ENCODE data around the gene MOXD1. TPM values are rescaled to one million over a fixed set of nuclear protein-coding genes. Genes with fewer than 3 reads are reported as not detected.

Gene MOXD1
- polyA plus RNA-seq, 4 donors: 0.45 to 5.3 (median 2.2) TPM

DNA sequence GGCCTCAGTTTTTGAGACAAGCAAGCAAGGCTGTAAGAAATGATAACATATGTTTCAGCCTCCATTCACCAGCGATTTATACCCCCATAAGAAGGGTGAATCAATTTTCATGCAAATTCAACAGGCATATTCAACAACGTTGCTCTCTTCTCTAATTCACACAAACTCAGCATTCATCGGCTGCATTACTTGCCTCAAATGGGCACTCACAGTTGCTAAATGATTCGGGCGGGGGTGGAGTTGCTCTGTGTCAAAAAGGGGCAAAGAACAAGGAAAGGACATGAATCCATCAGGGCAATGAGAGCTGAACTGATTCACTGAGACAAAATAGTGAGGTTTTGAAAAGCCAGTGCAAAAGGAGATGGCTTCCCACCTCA lies 9.0 kb downstream of the MOXD1 start:
- FAIRE-seq (no peak), DNase-seq (no peak)
- Histone ChIP-seq H3K4me1 (ENCODE audit: control insufficient read depth in 3 of 3, insufficient read depth in 2 of 3, low read depth in 1 of 3, low read length in 2 of 3) (no peaks in the 10 kb centered on the region), H3K27me3 (ENCODE audit: control insufficient read depth in 3 of 3, insufficient read depth in 3 of 3, low read length in 3 of 3) (peaks cover 0 to 4% (median 0%) of the 10 kb centered on the region in 3 donors), H3K27ac (ENCODE audit: low read depth in 1 of 3, low read length in 2 of 3) (peak overlapping the region in 2 of 3 donors; percentile 10 to 48), H3K4me3 (ENCODE audit: low read depth in 1 of 3, low read length in 3 of 3) (no peak overlapping the region), H3K9me3 (ENCODE audit: control insufficient read depth in 2 of 2, insufficient read depth in 1 of 2, low read depth in 1 of 2, low read length in 1 of 2) (peaks cover 0 to 5% of the 10 kb centered on the region in 2 donors), H3K36me3 (ENCODE audit: control insufficient read depth in 3 of 3, insufficient read depth in 2 of 3, low read depth in 1 of 3, low read length in 3 of 3) (no peaks in the 10 kb centered on the region)
- WGBS, 3 donors: 56 to 79% (median 74%) methylated on average over 5 of the region's 5 CpGs

DNA sequence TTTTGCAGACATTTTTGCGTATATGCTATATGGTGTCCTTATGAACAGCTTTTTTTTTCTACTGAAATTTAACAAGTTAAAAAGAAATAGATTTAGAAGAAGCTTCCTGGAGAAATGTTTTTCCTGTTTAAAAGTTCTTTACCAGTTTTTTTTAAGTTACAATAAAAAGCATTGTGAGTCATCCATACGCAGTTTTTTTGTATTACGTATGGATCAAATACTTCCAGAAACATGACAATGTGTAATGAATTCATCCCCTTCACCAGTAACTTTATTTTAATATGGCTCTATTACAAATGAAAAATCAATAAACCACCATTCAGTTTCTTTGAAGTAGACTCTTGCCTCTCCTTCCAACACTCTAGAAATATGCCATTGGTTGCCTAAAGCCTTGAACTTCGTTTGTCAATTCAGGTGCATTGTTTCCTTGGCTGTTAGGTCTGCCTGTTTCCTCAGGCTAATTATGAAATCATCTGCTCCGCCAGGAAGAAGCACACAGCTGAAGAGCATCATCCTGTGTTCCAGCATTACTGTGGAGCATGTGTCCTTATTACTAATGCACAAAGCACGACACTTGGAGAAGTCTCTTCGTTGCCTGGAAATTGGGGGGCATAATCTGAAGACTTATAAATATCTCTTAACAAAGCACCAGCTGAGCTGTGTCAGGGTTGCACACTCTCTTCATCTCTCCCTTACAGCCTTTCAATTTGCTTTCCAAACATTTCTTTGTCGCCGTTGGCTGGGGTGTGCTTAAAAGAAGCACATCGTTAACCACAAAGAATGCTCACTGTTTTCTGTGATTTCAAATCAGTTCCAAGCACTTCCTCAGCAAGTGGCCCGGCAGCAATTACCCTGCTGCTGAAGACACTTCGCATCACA lies 9.6 kb downstream of the MOXD1 start:
- Histone ChIP-seq H3K4me1 (ENCODE audit: control insufficient read depth in 3 of 3, insufficient read depth in 2 of 3, low read depth in 1 of 3, low read length in 2 of 3) (no peaks in the 10 kb centered on the region), H3K27me3 (ENCODE audit: control insufficient read depth in 3 of 3, insufficient read depth in 3 of 3, low read length in 3 of 3) (no peaks in the 10 kb centered on the region), H3K9me3 (ENCODE audit: control insufficient read depth in 2 of 2, insufficient read depth in 1 of 2, low read depth in 1 of 2, low read length in 1 of 2) (peaks cover 0 to 5% of the 10 kb centered on the region in 2 donors), H3K27ac (ENCODE audit: low read depth in 1 of 3, low read length in 2 of 3) (peak overlapping the region in 2 of 3 donors; percentile 10 to 48), H3K36me3 (ENCODE audit: control insufficient read depth in 3 of 3, insufficient read depth in 2 of 3, low read depth in 1 of 3, low read length in 3 of 3) (no peaks in the 10 kb centered on the region), H3K4me3 (ENCODE audit: low read depth in 1 of 3, low read length in 3 of 3) (no peak overlapping the region)
- peak; percentile 1 to 22 for DNase-seq
- no peak for FAIRE-seq
- WGBS, 3 donors: 55 to 72% (median 67%) methylated on average over 12 of the region's 12 CpGs

DNA sequence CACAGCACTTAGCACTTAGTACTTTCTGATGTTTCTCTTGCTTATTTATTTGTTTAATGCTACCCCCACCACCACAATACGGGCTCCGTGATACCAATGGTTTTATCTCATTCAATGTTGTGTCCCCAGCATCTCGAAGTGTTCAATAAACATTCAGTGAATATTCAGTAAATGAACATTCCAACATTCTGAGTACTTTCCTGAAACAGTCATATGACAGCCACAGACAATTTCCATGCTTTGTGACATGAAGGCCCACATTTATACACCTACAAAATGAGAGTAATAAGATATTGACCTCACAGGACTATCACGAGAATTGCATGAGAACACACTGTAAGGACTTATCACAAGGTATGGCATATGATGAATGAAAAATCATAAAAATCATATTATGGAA lies 10.8 kb downstream of the MOXD1 start:
- peaks cover 0 to 5% of the 10 kb centered on the region in 2 donors for H3K9me3 ChIP-seq (ENCODE audit: control insufficient read depth in 2 of 2, insufficient read depth in 1 of 2, low read depth in 1 of 2, low read length in 1 of 2)
- FAIRE-seq (no peak), DNase-seq (no peak)
- H3K36me3 ChIP-seq (ENCODE audit: control insufficient read depth in 3 of 3, insufficient read depth in 2 of 3, low read depth in 1 of 3, low read length in 3 of 3): no peaks in the 10 kb centered on the region
- 60 to 78% (median 66%) methylated on average over 4 of the region's 4 CpGs for WGBS, 3 donors
- H3K4me1 ChIP-seq (ENCODE audit: control insufficient read depth in 3 of 3, insufficient read depth in 2 of 3, low read depth in 1 of 3, low read length in 2 of 3): no peaks in the 10 kb centered on the region
- H3K27me3 ChIP-seq (ENCODE audit: control insufficient read depth in 3 of 3, insufficient read depth in 3 of 3, low read length in 3 of 3): no peaks in the 10 kb centered on the region
- no peak overlapping the region for H3K4me3 ChIP-seq (ENCODE audit: low read depth in 1 of 3, low read length in 3 of 3)
- H3K27ac ChIP-seq (ENCODE audit: low read depth in 1 of 3, low read length in 2 of 3): no peak overlapping the region

DNA sequence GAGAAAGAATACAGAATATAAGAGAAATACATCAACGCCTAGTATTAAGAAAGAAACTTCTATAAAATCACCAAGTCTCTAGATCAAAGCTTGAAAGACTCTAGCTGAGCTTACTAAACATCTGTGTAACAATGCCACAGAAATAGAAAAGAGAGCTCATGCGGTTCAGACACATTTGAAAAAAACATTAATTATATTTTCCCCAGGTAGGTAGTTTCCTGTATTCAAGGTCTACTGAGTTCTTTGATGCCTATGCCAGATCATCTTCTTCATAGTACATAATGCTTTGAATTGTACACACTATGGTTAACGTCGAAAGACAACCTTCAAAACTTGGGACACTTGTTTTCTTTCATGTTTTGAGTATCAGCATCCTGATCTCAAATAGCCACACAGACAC lies 11.3 kb downstream of the MOXD1 start:
- no peak for DNase-seq
- no peak for FAIRE-seq
- Histone ChIP-seq H3K9me3 (ENCODE audit: control insufficient read depth in 2 of 2, insufficient read depth in 1 of 2, low read depth in 1 of 2, low read length in 1 of 2) (peaks cover 0 to 5% of the 10 kb centered on the region in 2 donors), H3K27ac (ENCODE audit: low read depth in 1 of 3, low read length in 2 of 3) (no peak overlapping the region), H3K4me1 (ENCODE audit: control insufficient read depth in 3 of 3, insufficient read depth in 2 of 3, low read depth in 1 of 3, low read length in 2 of 3) (no peaks in the 10 kb centered on the region), H3K27me3 (ENCODE audit: control insufficient read depth in 3 of 3, insufficient read depth in 3 of 3, low read length in 3 of 3) (no peaks in the 10 kb centered on the region), H3K4me3 (ENCODE audit: low read depth in 1 of 3, low read length in 3 of 3) (no peak overlapping the region), H3K36me3 (ENCODE audit: control insufficient read depth in 3 of 3, insufficient read depth in 2 of 3, low read depth in 1 of 3, low read length in 3 of 3) (no peaks in the 10 kb centered on the region)
- WGBS, 3 donors: 79 to 87% (median 81%) methylated on average over 4 of the region's 4 CpGs

DNA sequence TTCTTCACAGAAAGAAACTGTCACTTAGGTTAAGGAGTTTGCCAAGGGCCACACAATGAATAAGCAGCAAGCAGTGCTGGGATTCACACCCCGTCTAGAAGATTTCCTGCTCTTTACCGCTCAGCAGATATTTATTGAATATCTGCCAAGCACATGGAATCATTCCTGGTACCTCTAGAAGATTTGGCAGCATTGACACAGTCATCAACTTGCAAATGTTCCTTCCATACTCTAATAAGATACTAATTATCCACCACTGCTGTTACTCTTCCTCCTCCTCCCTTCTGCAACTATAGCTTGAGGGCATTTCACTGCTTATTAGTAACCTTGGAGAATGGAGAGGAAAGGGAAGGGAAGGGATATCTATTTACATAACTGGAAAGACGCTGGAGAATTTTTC lies 13.0 kb downstream of the MOXD1 start:
- Histone ChIP-seq H3K27me3 (ENCODE audit: control insufficient read depth in 3 of 3, insufficient read depth in 3 of 3, low read length in 3 of 3) (peaks cover 0 to 2% (median 0%) of the 10 kb centered on the region in 3 donors), H3K9me3 (ENCODE audit: control insufficient read depth in 2 of 2, insufficient read depth in 1 of 2, low read depth in 1 of 2, low read length in 1 of 2) (no peaks in the 10 kb centered on the region), H3K4me3 (ENCODE audit: low read depth in 1 of 3, low read length in 3 of 3) (no peak overlapping the region), H3K4me1 (ENCODE audit: control insufficient read depth in 3 of 3, insufficient read depth in 2 of 3, low read depth in 1 of 3, low read length in 2 of 3) (no peaks in the 10 kb centered on the region), H3K27ac (ENCODE audit: low read depth in 1 of 3, low read length in 2 of 3) (no peak overlapping the region), H3K36me3 (ENCODE audit: control insufficient read depth in 3 of 3, insufficient read depth in 2 of 3, low read depth in 1 of 3, low read length in 3 of 3) (no peaks in the 10 kb centered on the region)
- 31 to 55% (median 45%) methylated on average over 3 of the region's 3 CpGs for WGBS, 3 donors
- DNase-seq (no peak), FAIRE-seq (no peak)

DNA sequence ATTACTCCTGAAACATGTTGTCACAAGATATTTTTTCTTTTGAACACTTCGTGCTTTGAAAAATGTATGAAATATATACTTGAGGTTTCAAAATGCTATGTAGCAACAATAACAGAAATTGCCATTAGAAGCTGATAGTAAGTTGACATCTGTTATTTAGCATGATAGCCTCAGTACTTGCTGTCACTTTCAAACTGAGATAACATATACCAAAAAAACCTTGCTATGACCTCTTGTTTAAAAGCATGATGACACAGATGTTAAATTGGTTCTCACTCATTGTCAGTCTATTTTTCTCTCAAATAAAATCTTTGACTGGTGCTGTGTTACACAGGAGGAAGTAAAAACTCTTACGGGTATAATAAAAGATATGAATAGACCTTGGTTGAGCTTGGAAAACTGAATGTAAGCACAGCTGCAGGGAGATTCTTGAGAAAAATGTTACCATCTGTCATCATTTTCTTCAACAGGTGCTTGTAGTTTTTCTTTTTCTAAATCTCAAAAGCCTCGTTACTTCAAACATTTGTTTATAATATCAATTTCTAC lies 18.6 kb downstream of the MOXD1 start:
- FAIRE-seq: no peak
- no peaks in the 10 kb centered on the region for H3K4me1 ChIP-seq (ENCODE audit: control insufficient read depth in 3 of 3, insufficient read depth in 2 of 3, low read depth in 1 of 3, low read length in 2 of 3)
- H3K9me3 ChIP-seq (ENCODE audit: control insufficient read depth in 2 of 2, insufficient read depth in 1 of 2, low read depth in 1 of 2, low read length in 1 of 2): peaks cover 0 to 3% of the 10 kb centered on the region in 2 donors
- H3K27me3 ChIP-seq (ENCODE audit: control insufficient read depth in 3 of 3, insufficient read depth in 3 of 3, low read length in 3 of 3): peaks cover 0 to 2% (median 0%) of the 10 kb centered on the region in 3 donors
- 45 to 62% (median 49%) methylated on average over 3 of the region's 3 CpGs for WGBS, 3 donors
- no peak overlapping the region for H3K4me3 ChIP-seq (ENCODE audit: low read depth in 1 of 3, low read length in 3 of 3)
- H3K36me3 ChIP-seq (ENCODE audit: control insufficient read depth in 3 of 3, insufficient read depth in 2 of 3, low read depth in 1 of 3, low read length in 3 of 3): no peaks in the 10 kb centered on the region
- H3K27ac ChIP-seq (ENCODE audit: low read depth in 1 of 3, low read length in 2 of 3): no peak overlapping the region
- DNase-seq: no peak

DNA sequence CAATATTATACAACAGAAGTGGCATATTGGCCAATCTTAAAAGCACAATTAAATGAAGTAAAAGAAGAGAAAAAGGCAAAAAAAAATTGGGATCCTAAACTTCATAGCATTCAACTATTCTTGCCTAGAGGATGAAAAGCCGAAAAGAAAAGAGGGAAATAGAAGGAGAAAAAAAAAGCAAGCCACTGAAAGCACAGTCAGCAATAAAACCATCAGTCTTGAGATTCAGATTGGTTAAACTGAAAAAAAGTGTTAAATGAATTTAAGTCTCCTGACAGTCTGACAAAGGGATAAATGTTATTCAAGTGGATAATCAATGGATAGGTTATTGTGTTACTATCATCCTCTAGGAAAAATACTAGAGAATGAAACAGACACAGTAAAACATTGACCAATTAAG lies 19.9 kb downstream of the MOXD1 start:
- Histone ChIP-seq H3K27me3 (ENCODE audit: control insufficient read depth in 3 of 3, insufficient read depth in 3 of 3, low read length in 3 of 3) (peaks cover 0 to 2% (median 0%) of the 10 kb centered on the region in 3 donors), H3K9me3 (ENCODE audit: control insufficient read depth in 2 of 2, insufficient read depth in 1 of 2, low read depth in 1 of 2, low read length in 1 of 2) (peaks cover 0 to 3% of the 10 kb centered on the region in 2 donors), H3K27ac (ENCODE audit: low read depth in 1 of 3, low read length in 2 of 3) (no peak overlapping the region), H3K4me3 (ENCODE audit: low read depth in 1 of 3, low read length in 3 of 3) (no peak overlapping the region), H3K4me1 (ENCODE audit: control insufficient read depth in 3 of 3, insufficient read depth in 2 of 3, low read depth in 1 of 3, low read length in 2 of 3) (no peaks in the 10 kb centered on the region), H3K36me3 (ENCODE audit: control insufficient read depth in 3 of 3, insufficient read depth in 2 of 3, low read depth in 1 of 3, low read length in 3 of 3) (no peaks in the 10 kb centered on the region)
- WGBS, 3 donors: 77 to 83% (median 80%) methylated on average over 1 of the region's 1 CpG
- FAIRE-seq: no peak
- no peak for DNase-seq

DNA sequence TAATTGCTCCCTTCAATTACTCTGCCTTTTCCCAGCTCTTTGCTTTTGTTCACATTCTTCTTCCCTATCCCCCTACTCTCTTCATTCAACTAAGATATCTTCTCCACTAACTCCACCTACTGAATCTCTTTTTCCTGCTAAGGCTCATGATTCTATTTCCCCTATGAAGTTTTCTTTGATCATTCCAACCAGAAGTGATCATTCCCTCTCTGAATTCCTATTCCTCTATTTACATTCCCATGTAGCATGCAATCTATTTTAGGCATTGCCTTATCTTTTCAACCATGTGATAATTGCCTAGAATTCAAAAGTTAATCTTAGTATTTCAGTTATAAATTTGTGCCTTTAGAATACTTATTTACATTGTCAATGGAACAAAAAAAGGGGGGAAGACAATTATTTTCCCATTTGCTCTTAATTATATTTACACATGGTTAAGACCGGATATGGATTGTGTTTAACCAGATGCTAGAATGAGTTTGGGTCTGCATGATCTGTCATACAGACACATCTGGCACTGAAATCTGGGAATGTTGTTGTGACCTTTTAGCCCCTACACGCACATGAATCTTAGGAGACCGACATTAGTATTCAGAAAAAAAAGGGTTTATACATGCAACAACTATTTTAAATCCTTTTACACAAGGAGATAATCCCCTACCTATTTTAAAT lies 20.8 kb downstream of the MOXD1 start:
- 59 to 70% (median 63%) methylated on average over 3 of the region's 3 CpGs for WGBS, 3 donors

More for the DNA sequence above, 20.8 kb downstream of the MOXD1 start:
- peaks cover 0 to 3% of the 10 kb centered on the region in 2 donors for H3K9me3 ChIP-seq (ENCODE audit: control insufficient read depth in 2 of 2, insufficient read depth in 1 of 2, low read depth in 1 of 2, low read length in 1 of 2)
- no peaks in the 10 kb centered on the region for H3K36me3 ChIP-seq (ENCODE audit: control insufficient read depth in 3 of 3, insufficient read depth in 2 of 3, low read depth in 1 of 3, low read length in 3 of 3)
- FAIRE-seq (no peak), DNase-seq (no peak)
- H3K27me3 ChIP-seq (ENCODE audit: control insufficient read depth in 3 of 3, insufficient read depth in 3 of 3, low read length in 3 of 3): peaks cover 0 to 2% (median 0%) of the 10 kb centered on the region in 3 donors
- no peaks in the 10 kb centered on the region for H3K4me1 ChIP-seq (ENCODE audit: control insufficient read depth in 3 of 3, insufficient read depth in 2 of 3, low read depth in 1 of 3, low read length in 2 of 3)
- no peak overlapping the region for H3K4me3 ChIP-seq (ENCODE audit: low read depth in 1 of 3, low read length in 3 of 3)
- H3K27ac ChIP-seq (ENCODE audit: low read depth in 1 of 3, low read length in 2 of 3): no peak overlapping the region
